ENCODE data around the gene USP6NL.

The USP6NL gene

GRCh38 chr10:11608159-11609013 is 3.1 kb downstream of the USP6NL start:
- no peak for TF ChIP-seq CTCF (IDR thresholded peaks at IDR 0.05; ENCODE audit: low read depth, low read length)
- Histone ChIP-seq H3K4me3 (ENCODE audit: low read depth, low read length) (no peak overlapping the region), H3K9me3 (no peaks in the 10 kb centered on the region), H3K4me1 (no peaks in the 10 kb centered on the region), H3K36me3 (no peaks in the 10 kb centered on the region; the same call in 1 of the 2 replicates), H3K27me3 (no peaks in the 10 kb centered on the region)
- no peak for DNase-seq

GRCh38 chr10:11605807-11606408 is 5.5 kb downstream of the USP6NL start:
- TF ChIP-seq CTCF (IDR thresholded peaks at IDR 0.05; ENCODE audit: low read depth, low read length): no peak

GRCh38 chr10:11604865-11605650 is 6.4 kb downstream of the USP6NL start:
- DNase-seq: no peak
- H3K27me3 ChIP-seq: no peaks in the 10 kb centered on the region
- H3K4me1 ChIP-seq: peaks cover 5% of the 10 kb centered on the region
- H3K9me3 ChIP-seq: no peaks in the 10 kb centered on the region
- TF ChIP-seq CTCF (IDR thresholded peaks at IDR 0.05; ENCODE audit: low read depth, low read length): no peak
- no peaks in the 10 kb centered on the region for H3K36me3 ChIP-seq
- H3K4me3 ChIP-seq (ENCODE audit: low read depth, low read length): no peak overlapping the region

More at GRCh38 chr10:11605807-11606408, 5.5 kb downstream of the USP6NL start:
- peaks cover 5% of the 10 kb centered on the region for H3K4me1 ChIP-seq
- no peaks in the 10 kb centered on the region for H3K36me3 ChIP-seq
- H3K27me3 ChIP-seq: no peaks in the 10 kb centered on the region
- no peak overlapping the region for H3K4me3 ChIP-seq (ENCODE audit: low read depth, low read length)
- no peaks in the 10 kb centered on the region for H3K9me3 ChIP-seq
- DNase-seq: no peak

- no peaks in the 10 kb centered on the region for H3K9me3 ChIP-seq
- H3K4me1 ChIP-seq: peaks cover 7% of the 10 kb centered on the region
- no peaks in the 10 kb centered on the region for H3K27me3 ChIP-seq
- no peak for DNase-seq
- H3K4me3 ChIP-seq (ENCODE audit: low read depth, low read length): no peak overlapping the region
- H3K36me3 ChIP-seq: no peaks in the 10 kb centered on the region
- TF ChIP-seq CTCF (IDR thresholded peaks at IDR 0.05; ENCODE audit: low read depth, low read length): no peak
Measured at GRCh38 chr10:11603741-11604140, 7.7 kb downstream of the USP6NL start.

GRCh38 chr10:11602919-11603523 is 8.4 kb downstream of the USP6NL start:
- Histone ChIP-seq H3K4me1 (peaks cover 8% of the 10 kb centered on the region), H3K4me3 (ENCODE audit: low read depth, low read length) (no peak overlapping the region), H3K36me3 (no peaks in the 10 kb centered on the region), H3K27me3 (no peaks in the 10 kb centered on the region), H3K9me3 (no peaks in the 10 kb centered on the region)
- DNase-seq: no peak
- TF ChIP-seq CTCF (IDR thresholded peaks at IDR 0.05; ENCODE audit: low read depth, low read length): no peak

Data from BE2C (cell line).